Activated CD4-positive, alpha-beta T cell treated with anti-CD3 and anti-CD28 coated beads, Interleukin-2, Interleukin-6, amounts not matched to agents 100 ng/mL and 50 ng/mL, durations not matched to agents 16 hours and 8 hours (primary cell): ENCODE measurements around the gene HSH2D.

Experiments used
- DNase-seq: peaks from one replicate; pipeline ENCODE4 v3.0.0-alpha.2; 2020

HSH2D gene

GRCh38 chr19:16121141-16121540 lies 22.3 kb upstream of the HSH2D start:
- no peak for DNase-seq

DNA sequence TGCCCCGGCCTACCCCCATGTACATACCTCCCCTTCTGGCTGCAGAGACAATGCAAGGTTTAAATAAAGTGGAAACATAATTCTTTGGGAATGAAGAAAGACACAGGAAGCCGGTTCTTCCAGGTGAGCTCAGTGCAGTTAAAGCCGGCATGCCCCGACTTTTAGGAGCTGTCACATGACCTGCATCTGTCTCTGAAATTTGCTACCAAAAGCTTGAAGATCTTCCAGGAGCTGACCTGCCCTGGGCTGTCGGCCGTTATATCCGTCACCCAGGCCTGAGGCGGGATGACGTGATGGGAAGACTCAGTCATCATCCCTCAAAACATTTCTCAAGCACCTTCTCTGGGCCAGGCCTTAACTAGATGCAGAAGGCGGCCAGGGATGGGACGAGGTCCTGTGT lies 21.5 kb upstream of the HSH2D start:
- no peak for DNase-seq

DNA sequence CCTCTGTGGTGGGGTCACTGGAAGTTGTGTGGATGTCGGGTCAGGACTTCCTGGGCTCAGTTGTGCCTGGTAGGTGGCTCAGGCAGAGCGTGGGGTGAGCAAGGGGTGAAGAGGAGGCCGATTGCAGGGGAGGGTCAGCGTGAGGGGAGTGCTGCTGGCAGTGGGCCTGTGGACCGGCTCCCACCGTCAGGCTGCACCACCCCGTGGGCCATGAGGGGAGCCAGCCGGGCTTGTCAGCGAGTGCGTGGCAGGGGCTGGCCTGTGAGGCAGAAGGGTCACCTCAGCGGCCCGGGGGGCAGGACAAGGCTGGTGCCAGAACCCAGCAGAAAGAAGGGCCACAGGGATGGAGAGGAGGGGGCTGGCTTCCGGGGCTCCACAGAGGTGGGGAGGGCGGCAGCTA lies 18.5 kb upstream of the HSH2D start:
- no peak for DNase-seq

- no peak for DNase-seq
Observed at GRCh38 chr19:16125737-16126495, 17.6 kb upstream of the HSH2D start.

GRCh38 chr19:16127080-16127479 lies 16.4 kb upstream of the HSH2D start:
- no peak for DNase-seq

DNA sequence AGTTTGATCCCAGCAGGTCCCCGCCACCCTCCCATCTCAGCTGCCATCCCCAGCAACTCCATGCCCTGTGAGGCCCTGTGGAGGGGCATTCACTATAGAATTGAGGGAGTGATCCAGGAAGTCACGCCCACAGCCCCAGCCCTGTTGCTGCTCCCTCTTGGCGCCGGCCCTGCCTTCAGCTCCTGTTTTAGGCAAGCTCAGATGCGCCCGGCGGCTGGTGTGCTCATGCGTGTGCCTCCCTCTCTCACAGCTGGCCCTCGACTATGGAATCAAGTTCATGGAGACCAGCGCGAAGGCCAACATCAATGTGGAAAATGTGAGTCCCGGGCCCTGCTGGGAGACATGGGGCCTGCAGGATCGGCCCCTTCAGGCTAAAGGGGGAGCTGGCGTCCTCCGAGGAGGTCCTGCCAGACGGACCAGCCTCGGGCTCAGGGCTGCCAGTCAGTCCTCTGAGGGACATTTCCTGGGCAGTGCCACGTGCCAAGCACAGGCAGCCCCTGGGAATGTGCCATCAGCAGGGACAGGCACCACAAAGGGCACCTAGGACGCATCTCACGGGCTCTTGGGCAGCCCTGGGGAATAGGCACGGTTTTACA lies 15.6 kb upstream of the HSH2D start:
- no peak for DNase-seq

DNA sequence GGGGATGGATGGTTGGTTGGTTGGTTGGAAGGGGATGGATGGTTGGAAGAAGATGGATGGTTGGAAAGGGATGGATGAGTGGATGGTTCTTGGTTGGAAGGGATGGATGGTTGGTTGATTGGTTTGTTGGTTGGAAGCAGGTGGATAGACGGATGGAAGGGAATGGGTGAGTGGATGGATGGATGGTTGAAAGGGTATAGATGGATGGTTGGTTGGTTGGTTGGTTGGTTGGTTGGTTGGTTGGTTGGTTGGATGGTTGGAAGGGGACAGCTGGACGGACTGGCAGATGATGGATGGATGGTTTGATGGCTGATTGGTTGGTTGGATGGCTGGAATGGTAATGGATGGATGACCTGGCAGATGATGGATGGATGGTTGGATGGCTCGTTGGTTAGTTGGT lies 11.8 kb upstream of the HSH2D start:
- no peak for DNase-seq

GRCh38 chr19:16133818-16134217 lies 9.7 kb upstream of the HSH2D start:
- DNase-seq = no peak

DNA sequence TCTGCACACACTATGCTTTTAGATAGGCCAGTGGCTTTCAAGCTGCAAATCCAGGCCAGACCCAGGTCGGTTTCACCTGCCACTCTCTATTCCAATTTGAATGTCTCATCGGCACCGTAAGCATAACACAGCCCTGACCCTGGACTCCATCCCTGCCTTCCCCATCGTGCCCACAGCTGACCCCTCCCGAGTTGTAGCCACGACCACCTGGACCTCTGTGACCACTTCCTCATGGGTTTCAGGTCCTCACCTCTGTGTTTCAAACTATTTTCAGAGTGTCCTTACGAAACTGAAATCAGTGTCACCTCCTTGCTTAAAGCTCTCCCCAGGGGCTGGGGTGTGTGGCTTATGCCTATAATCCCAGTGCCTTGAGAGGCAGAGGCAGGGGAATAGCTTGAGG lies 9.0 kb upstream of the HSH2D start:
- DNase-seq = no peak

GRCh38 chr19:16135430-16136127 lies 7.9 kb upstream of the HSH2D start:
- DNase-seq = no peak

DNA sequence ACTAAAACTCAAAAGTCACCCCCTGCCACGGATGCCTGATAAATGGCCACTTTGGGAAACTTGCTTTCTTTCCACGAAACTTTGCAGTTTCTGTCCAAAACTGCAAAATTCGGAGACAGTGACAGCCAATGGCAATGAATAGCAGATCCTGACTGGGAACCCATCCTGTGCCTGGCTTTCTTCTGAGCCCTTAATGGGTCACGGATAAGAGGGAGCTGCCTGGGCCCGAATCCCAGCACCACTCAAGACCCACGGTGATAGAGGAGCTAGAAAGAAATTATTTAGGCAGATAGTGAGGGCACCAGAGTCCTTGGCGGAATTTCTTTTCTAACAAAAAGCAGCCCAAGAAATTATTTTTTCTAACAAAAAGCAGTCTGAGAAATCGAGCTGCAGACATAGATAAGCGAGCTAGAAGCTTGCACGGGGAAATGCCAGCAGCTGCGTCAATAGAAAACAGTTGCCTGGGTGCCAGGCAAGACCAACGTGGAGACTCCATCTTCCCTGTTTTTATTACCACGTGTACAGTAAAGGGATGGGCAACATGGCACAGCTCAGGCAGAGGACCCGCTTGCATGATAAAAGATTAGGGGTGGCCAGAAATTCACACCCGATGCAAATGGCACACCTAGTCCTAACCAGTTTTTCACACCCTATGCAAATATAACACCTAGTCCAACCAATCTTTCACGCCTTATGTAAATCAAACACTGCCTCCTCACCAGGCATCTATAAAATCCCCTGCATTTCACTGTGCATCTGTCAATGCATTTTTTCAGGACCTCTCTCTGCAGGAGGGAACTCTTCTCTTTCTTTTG lies 7.1 kb upstream of the HSH2D start:
- DNase-seq = no peak

DNA sequence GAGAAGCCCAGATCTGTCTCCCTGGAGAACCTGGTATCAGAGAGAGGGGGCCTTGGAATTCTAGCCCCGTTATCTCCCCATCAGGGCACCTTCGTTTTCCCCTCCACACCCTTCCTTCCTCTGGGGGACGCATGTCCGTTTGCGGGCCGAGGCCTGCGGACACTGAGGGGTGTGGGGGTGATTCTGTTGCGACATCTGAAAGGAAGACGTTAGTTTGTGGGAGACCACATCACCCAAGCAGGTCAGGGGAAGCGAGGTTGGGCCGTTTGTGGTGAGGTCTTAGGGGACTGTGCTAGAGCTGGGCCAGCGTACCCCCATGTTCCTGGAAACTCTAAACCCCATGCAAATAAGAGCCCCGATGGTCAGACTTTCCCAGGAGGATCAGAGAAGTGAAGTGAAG lies 3.7 kb upstream of the HSH2D start:
- DNase-seq = peak; percentile 50

GRCh38 chr19:16141043-16141442 lies 2.4 kb upstream of the HSH2D start:
- no peak for DNase-seq

GRCh38 chr19:16142032-16142580 lies 1.4 kb upstream of the HSH2D start:
- no peak for DNase-seq

DNA sequence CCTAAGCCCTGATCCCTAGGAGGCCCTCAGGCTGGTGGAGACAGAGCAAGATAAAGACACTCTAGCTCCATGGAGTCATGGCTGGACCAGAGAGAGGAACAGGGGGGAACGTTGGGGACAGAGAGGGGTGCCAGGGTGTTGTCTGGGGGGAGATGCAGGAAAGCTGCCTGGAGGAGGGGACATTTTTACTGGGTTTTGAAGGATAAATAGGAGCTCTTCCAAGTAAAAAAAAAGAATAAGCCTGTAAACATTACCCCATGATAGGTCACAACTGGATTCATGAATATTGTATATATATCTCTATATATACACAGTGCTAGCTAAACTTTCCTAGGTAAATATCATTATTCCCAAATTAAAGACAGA lies 714 bp downstream of the HSH2D start:
- no peak for DNase-seq

- DNase-seq = no peak
Observed at GRCh38 chr19:16146112-16146511, 2.6 kb downstream of the HSH2D start.

- DNase-seq = no peak
Observed at GRCh38 chr19:16148443-16149229, 5.2 kb downstream of the HSH2D start.

- no peak for DNase-seq
Observed at GRCh38 chr19:16153582-16154336, 10.3 kb downstream of the HSH2D start.

DNA sequence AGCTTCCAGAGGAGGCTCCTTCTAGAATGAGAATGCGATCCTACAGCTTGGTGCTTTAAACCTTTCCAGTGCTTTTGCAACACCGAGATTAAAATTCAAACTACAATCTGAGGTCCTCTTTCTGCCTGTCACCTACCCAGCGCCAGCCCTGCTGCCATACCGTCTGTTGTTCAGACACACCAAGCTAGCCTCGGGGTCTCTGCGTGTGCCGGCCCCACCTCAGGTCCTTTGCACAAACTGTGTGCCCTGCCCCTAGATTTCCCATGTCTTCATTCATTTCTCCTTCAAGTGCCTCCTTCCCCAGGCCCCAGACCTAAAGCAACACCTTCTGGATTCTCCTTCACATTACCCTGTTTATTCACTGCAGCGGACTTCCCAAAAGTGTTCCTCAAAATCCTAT lies 11.1 kb downstream of the HSH2D start:
- no peak for DNase-seq

DNA sequence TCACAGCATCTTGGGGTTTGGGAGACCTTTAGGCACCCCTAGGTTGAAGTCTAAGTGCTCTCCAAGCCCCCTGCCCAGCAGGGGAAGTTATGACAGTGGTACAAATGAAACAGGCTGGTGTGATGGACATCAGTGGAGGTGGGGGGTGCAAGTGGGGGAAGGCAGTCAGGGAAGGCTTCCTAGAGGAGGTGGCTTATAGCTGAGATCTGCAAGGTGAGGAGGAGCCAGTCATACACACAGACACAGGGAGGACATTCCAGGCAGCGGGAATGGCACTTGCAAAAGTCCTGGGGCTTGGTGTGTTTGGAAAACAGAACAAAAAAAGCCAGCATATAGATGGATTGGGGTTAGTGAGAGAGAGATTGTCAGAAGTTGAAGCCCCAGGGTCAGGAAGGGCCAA lies 11.6 kb downstream of the HSH2D start:
- DNase-seq = no peak

- no peak for DNase-seq
Observed at GRCh38 chr19:16156904-16157303, 13.4 kb downstream of the HSH2D start.

- no peak for DNase-seq
Observed at GRCh38 chr19:16157601-16158000, 14.1 kb downstream of the HSH2D start.
